ENCODE results near the gene ASB3.
A peak's percentile ranks its signal among the peaks of the same experiment; 100 is the strongest.
"Not testable (repeated sequence)": the region's sequence is repeated elsewhere in the genome, so short reads cannot be mapped to it uniquely, and the experiment has no call there.

ASB3 gene

GRCh38 chr2:53784436-53784835 lies 2.3 kb downstream of the ASB3 start:
- DNase-seq = no peak

GRCh38 chr2:53782676-53783075 lies 4.1 kb downstream of the ASB3 start:
- no peak for DNase-seq

- no peak for DNase-seq
Observed at GRCh38 chr2:53780056-53780455, 6.7 kb downstream of the ASB3 start.

- no peak for DNase-seq
Observed at GRCh38 chr2:53778536-53779162, 8.1 kb downstream of the ASB3 start.

- no peak for DNase-seq
Observed at GRCh38 chr2:53777134-53777533, 9.6 kb downstream of the ASB3 start.

- no peak for DNase-seq
Observed at GRCh38 chr2:53770264-53770663, 16.5 kb downstream of the ASB3 start.

GRCh38 chr2:53769318-53769945 lies 17.3 kb downstream of the ASB3 start:
- no peak for DNase-seq

- DNase-seq = peak; percentile 74
Observed at GRCh38 chr2:53768242-53768542, 18.6 kb downstream of the ASB3 start.

GRCh38 chr2:53767405-53768241 lies 19.1 kb downstream of the ASB3 start, which contains the start of gene CHAC2:
CHAC2 (plus strand) TSS chr2:53767804; CDS start chr2:53767887, 83 bp downstream.
- peak; percentile 84 for DNase-seq

- no peak for DNase-seq
Observed at GRCh38 chr2:53765767-53766166, 21.0 kb downstream of the ASB3 start.

- not testable (repeated sequence) for DNase-seq
Observed at GRCh38 chr2:53757206-53757605, 29.5 kb downstream of the ASB3 start.

GRCh38 chr2:53756644-53757043 lies 30.1 kb downstream of the ASB3 start:
- no peak for DNase-seq

GRCh38 chr2:53755121-53755520 lies 31.6 kb downstream of the ASB3 start:
- DNase-seq = no peak

GRCh38 chr2:53753041-53753440 lies 33.7 kb downstream of the ASB3 start:
- DNase-seq = no peak

GRCh38 chr2:53752385-53752784 lies 34.4 kb downstream of the ASB3 start:
- DNase-seq = no peak

GRCh38 chr2:53751728-53752127 lies 35.0 kb downstream of the ASB3 start:
- no peak for DNase-seq

- DNase-seq = no peak
Observed at GRCh38 chr2:53750041-53750768, 36.5 kb downstream of the ASB3 start.

GRCh38 chr2:53744395-53745065 lies 42.2 kb downstream of the ASB3 start:
- no peak for DNase-seq

GRCh38 chr2:53740170-53740569 lies 46.6 kb downstream of the ASB3 start:
- no peak for DNase-seq

- no peak for DNase-seq
Observed at GRCh38 chr2:53739032-53739431, 47.7 kb downstream of the ASB3 start.

GRCh38 chr2:53737091-53737490 lies 49.7 kb downstream of the ASB3 start:
- no peak for DNase-seq

- DNase-seq = no peak
Observed at GRCh38 chr2:53729143-53729762, 57.5 kb downstream of the ASB3 start.

All from DMS79 (cell line).